CD8-positive, alpha-beta memory T cell (primary cell): ENCODE results near the gene GNAI2. TPM values are rescaled to one million over a fixed set of nuclear protein-coding genes. Genes with fewer than 3 reads are reported as not detected.
"Not testable (repeated sequence)": the region's sequence is repeated elsewhere in the genome, so short reads cannot be mapped to it uniquely, and the experiment has no call there.

Experiments used
- CTCF ChIA-PET: fragments of 350-600 bp; sonication (Branson Sonifier 250); formaldehyde crosslinking; loops from one replicate; lab custom pipeline; 2021; ENCODE audit warnings: antibody characterized with exemption; lab: Charles Lee
- POLR2A ChIA-PET: fragments of 350-600 bp; sonication (Branson Sonifier 250); formaldehyde crosslinking; loops from one replicate; lab custom pipeline; 2021; ENCODE audit warnings: antibody characterized with exemption; lab: Charles Lee
- DNase-seq, 5 donors: peaks; one replicate each; pipeline versions ENCODE4 v3.0.0 to v3.0.0-alpha.2; 2020 to 2022; ENCODE audit warnings: mixed read lengths in 1 of 5
- H3K27ac ChIP-seq: one replicate; pipeline ENCODE4 v1.7.0; 2013; ENCODE audit warnings: low read depth, mild to moderate bottlenecking, low read length, moderate library complexity
- H3K27me3 ChIP-seq: 2 replicates; pipeline ENCODE4 v1.7.0; 2013; ENCODE audit warnings: low read length, mild to moderate bottlenecking; ENCODE audit not compliant: insufficient read depth, poor library complexity, severe bottlenecking
- H3K36me3 ChIP-seq: 2 replicates; pipeline ENCODE4 v1.7.0; 2013; ENCODE audit warnings: mild to moderate bottlenecking, low read length, moderate library complexity; ENCODE audit not compliant: insufficient read depth
- H3K4me1 ChIP-seq: 2 replicates; pipeline ENCODE4 v1.7.0; 2013; ENCODE audit warnings: mild to moderate bottlenecking, low read length, moderate library complexity; ENCODE audit not compliant: insufficient read depth
- H3K4me3 ChIP-seq: 2 replicates; pipeline ENCODE4 v1.7.0; 2013; ENCODE audit warnings: mild to moderate bottlenecking, low read length
- H3K9me3 ChIP-seq: 2 replicates; pipeline ENCODE4 v1.7.0; 2013; ENCODE audit warnings: mild to moderate bottlenecking, low read length
- H3K27ac Mint-ChIP-seq, 8 donors: one replicate each; pipeline ENCODE4 v1.8.0; 2020 to 2021; ENCODE audit warnings: mixed read lengths in 8 of 8, mild to moderate bottlenecking in 6 of 8, inconsistent platforms in 3 of 8, moderate library complexity in 3 of 8
- H3K27me3 Mint-ChIP-seq, 2 donors: one replicate each; pipeline ENCODE4 v1.8.0; 2020 to 2021; ENCODE audit warnings: mixed read lengths in 2 of 2, mild to moderate bottlenecking in 1 of 2, moderate library complexity in 1 of 2
- H3K36me3 Mint-ChIP-seq, 3 donors: one replicate each; pipeline ENCODE4 v1.8.0; 2020 to 2021; ENCODE audit warnings: mixed read lengths in 3 of 3, inconsistent platforms in 1 of 3, mild to moderate bottlenecking in 1 of 3
- H3K4me1 Mint-ChIP-seq, 3 donors: one replicate each; pipeline ENCODE4 v1.8.0; 2020 to 2021; ENCODE audit warnings: mixed read lengths in 3 of 3, inconsistent platforms in 1 of 3, mild to moderate bottlenecking in 1 of 3
- H3K4me3 Mint-ChIP-seq, 7 donors: one replicate each; pipeline ENCODE4 v1.8.0; 2020 to 2021; ENCODE audit warnings: mixed read lengths in 7 of 7, mild to moderate bottlenecking in 6 of 7, moderate library complexity in 4 of 7, inconsistent platforms in 2 of 7
- H3K9me3 Mint-ChIP-seq, 5 donors: one replicate each; pipeline ENCODE4 v1.8.0; 2020 to 2022; ENCODE audit warnings: mixed read lengths in 5 of 5, mild to moderate bottlenecking in 3 of 5, moderate library complexity in 2 of 5, inconsistent platforms in 1 of 5
- polyA plus RNA-seq: library from polyadenylated mRNA; unstranded; fragments of 300-500 nt; fragmentation: Illumina TruSeq; gene quantifications from one replicate; pipeline ENCODE4 v1.2.3, GENCODE V29; 2021
- total RNA-seq, 2 experiments: library from RNA; stranded (reverse); gene quantifications; one replicate each; pipeline ENCODE4 v1.2.3, GENCODE V29; 2021

The GNAI2 gene
- total and polyA plus RNA-seq, 3 experiments from 2014 or later: 259 to 665 (median 265) TPM

DNA sequence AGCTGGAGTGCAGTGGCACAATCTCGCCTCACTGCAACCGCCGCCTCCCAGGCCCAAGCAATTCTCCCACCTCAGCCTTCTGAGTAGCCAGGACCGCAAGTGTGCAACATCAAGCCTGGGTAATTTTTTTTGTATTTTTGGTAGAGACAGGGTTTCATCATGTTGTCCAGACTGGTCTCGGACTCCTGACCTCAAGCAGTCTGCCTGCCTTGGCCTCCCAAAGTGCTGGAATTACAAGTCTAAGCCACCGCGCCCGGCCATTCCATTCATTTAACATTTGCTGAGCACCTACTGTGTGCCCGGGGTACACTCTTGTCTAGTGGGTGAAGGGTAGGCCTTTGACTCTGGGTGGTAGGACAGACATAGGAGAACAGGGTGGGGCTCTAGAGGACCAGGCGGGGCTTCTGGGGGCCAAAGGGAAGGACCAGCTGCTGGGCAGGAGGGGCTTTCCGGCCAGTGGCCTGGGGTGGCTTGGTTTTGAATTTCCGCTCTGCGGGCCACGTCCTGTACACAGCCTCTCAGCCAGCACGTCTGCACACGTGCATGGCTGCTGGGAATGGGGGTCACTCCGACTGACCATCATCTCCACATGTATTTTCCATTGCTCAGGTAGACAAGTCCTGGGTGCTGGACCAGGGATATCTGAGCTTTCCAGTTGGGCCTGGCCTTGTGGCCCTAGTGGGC, 28.5 kb upstream of the GNAI2 start:
- H3K27me3 ChIP-seq: peaks cover 26% of the 10 kb centered on the region
- CTCF ChIA-PET: interaction anchor here (1.1 kb wide), 2 partner anchors 12 to 19 kb away, joined by 4 to 5 read pairs; no protein-coding TSS in a partner anchor
- POLR2A ChIA-PET: interaction anchor here (0.7 kb wide), 1 partner anchor 77 kb away, joined by 3 read pairs; no protein-coding TSS in a partner anchor

GRCh38 chr3:50208677-50209344, 27.2 kb upstream of the GNAI2 start:
- H3K27ac ChIP-seq: no peak overlapping the region
- ChIA-PET CTCF (interaction anchor here (0.7 to 2.9 kb wide), 3 partner anchors 12 to 17 kb away, joined by 3 to 16 read pairs (median 4); no protein-coding TSS in a partner anchor), POLR2A (no interaction called here)
- H3K27me3 Mint-ChIP-seq: peaks cover 13 to 16% of the 10 kb centered on the region in 2 donors
- H3K4me1 ChIP-seq: no peaks in the 10 kb centered on the region
- H3K4me1 Mint-ChIP-seq: peaks cover 0 to 3% (median 2%) of the 10 kb centered on the region in 3 donors
- no peak overlapping the region for H3K27ac Mint-ChIP-seq
- H3K36me3 ChIP-seq: no peaks in the 10 kb centered on the region
- H3K36me3 Mint-ChIP-seq: no peaks in the 10 kb centered on the region
- no peaks in the 10 kb centered on the region for H3K9me3 Mint-ChIP-seq
- H3K4me3 ChIP-seq: no peak overlapping the region
- peak overlapping the region in 1 of 7 donors; percentile 2 for H3K4me3 Mint-ChIP-seq
- DNase-seq: no peak
- peaks cover 12% of the 10 kb centered on the region for H3K27me3 ChIP-seq
- H3K9me3 ChIP-seq: no peaks in the 10 kb centered on the region

More for the DNA sequence above, 28.5 kb upstream of the GNAI2 start:
- peaks cover 23 to 26% of the 10 kb centered on the region in 2 donors for H3K27me3 Mint-ChIP-seq
- Histone ChIP-seq H3K27ac (no peak overlapping the region), H3K4me3 (no peak overlapping the region), H3K4me1 (no peaks in the 10 kb centered on the region), H3K9me3 (no peaks in the 10 kb centered on the region), H3K36me3 (no peaks in the 10 kb centered on the region)
- H3K27ac Mint-ChIP-seq: no peak overlapping the region
- no peak overlapping the region for H3K4me3 Mint-ChIP-seq
- no peak for DNase-seq
- no peaks in the 10 kb centered on the region for H3K36me3 Mint-ChIP-seq
- no peaks in the 10 kb centered on the region for H3K9me3 Mint-ChIP-seq
- peaks cover 0 to 3% (median 2%) of the 10 kb centered on the region in 3 donors for H3K4me1 Mint-ChIP-seq

DNA sequence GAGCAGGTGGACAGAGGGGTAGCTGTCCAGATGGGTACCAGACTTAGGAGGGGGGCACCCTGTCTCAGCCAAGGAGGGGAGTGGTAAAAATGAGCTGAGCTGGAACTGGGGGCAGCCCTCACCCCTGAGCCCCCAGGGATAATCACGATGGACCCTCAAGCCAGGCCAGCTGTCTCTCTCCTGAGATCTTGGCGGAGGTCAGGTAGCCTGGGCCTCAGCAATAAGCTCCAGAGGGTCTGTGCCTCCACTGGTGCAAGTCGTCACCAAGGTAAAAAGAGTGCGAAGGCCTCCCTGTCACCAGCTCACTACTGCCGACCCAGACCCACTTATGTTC, 25.9 kb upstream of the GNAI2 start:
- POLR2A ChIA-PET: no interaction called here

GRCh38 chr3:50210510-50211367, 25.3 kb upstream of the GNAI2 start:
- Histone ChIP-seq H3K27ac (no peak overlapping the region), H3K27me3 (peaks cover 2% of the 10 kb centered on the region), H3K9me3 (no peaks in the 10 kb centered on the region), H3K4me1 (no peaks in the 10 kb centered on the region), H3K4me3 (no peak overlapping the region), H3K36me3 (no peaks in the 10 kb centered on the region)
- Mint-ChIP-seq H3K9me3 (no peaks in the 10 kb centered on the region), H3K36me3 (no peaks in the 10 kb centered on the region), H3K27ac (peak overlapping the region in 1 of 8 donors; percentile 29), H3K4me1 (peaks cover 0 to 1% (median 0%) of the 10 kb centered on the region in 3 donors), H3K4me3 (no peak overlapping the region), H3K27me3 (peaks cover 5 to 8% of the 10 kb centered on the region in 2 donors)
- POLR2A ChIA-PET: no interaction called here
- no peak for DNase-seq
- CTCF ChIA-PET: interaction anchor here (1.1 to 2.9 kb wide), 4 partner anchors 9 to 17 kb away, joined by 3 to 16 read pairs (median 8); no protein-coding TSS in a partner anchor

More for the DNA sequence above, 25.9 kb upstream of the GNAI2 start:
- Mint-ChIP-seq H3K4me3 (no peak overlapping the region), H3K4me1 (peaks cover 0 to 3% (median 0%) of the 10 kb centered on the region in 3 donors), H3K36me3 (no peaks in the 10 kb centered on the region), H3K27ac (no peak overlapping the region), H3K27me3 (peaks cover 5 to 8% of the 10 kb centered on the region in 2 donors), H3K9me3 (no peaks in the 10 kb centered on the region)
- Histone ChIP-seq H3K4me1 (no peaks in the 10 kb centered on the region), H3K4me3 (no peak overlapping the region), H3K9me3 (no peaks in the 10 kb centered on the region), H3K27ac (no peak overlapping the region), H3K27me3 (peaks cover 2% of the 10 kb centered on the region), H3K36me3 (no peaks in the 10 kb centered on the region)
- no peak for DNase-seq
- CTCF ChIA-PET: interaction anchor here (1.2 to 2.9 kb wide), 3 partner anchors 8 to 16 kb away, joined by 3 to 16 read pairs (median 12); no protein-coding TSS in a partner anchor

DNA sequence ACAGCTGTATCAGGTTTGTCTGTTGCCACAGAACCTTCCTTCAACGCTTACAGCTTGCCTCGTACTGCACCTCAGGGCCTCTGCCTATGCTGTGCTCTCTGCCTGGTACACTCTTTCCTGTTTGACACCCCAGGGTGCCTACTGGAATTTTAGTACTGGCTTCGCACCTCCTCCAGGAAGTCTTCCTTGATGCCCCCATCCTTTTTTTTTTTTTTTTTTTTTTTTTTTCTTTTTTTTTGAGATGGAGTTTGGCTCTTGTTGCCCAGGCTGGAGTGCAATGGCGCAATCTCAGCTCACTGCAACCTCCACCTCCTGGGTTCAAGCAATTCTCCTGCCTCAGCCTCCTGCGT, 24.7 kb upstream of the GNAI2 start:
- H3K4me3 Mint-ChIP-seq, POLR2A ChIA-PET: not testable (repeated sequence)
- CTCF ChIA-PET: interaction anchor here (0.9 to 6.8 kb wide), 5 partner anchors 12 to 49 kb away, joined by 3 to 37 read pairs (median 12); no protein-coding TSS in a partner anchor

GRCh38 chr3:50211930-50212329, 24.1 kb upstream of the GNAI2 start:
- CTCF ChIA-PET: interaction anchor here (0.7 to 6.8 kb wide), 4 partner anchors 14 to 48 kb away, joined by 3 to 37 read pairs (median 8); no protein-coding TSS in a partner anchor
- no peaks in the 10 kb centered on the region for H3K36me3 Mint-ChIP-seq
- H3K4me1 Mint-ChIP-seq: no peaks in the 10 kb centered on the region
- DNase-seq: no peak
- H3K27me3 Mint-ChIP-seq: peaks cover under 1 to 5% of the 10 kb centered on the region in 2 donors
- no peak overlapping the region for H3K4me3 Mint-ChIP-seq
- Histone ChIP-seq H3K27ac (no peak overlapping the region), H3K4me1 (no peaks in the 10 kb centered on the region), H3K27me3 (no peaks in the 10 kb centered on the region), H3K36me3 (no peaks in the 10 kb centered on the region), H3K9me3 (no peaks in the 10 kb centered on the region), H3K4me3 (no peak overlapping the region)
- POLR2A ChIA-PET: interaction anchor here (0.5 kb wide), 1 partner anchor 361 kb away, joined by 4 read pairs; no protein-coding TSS in a partner anchor
- no peak overlapping the region for H3K27ac Mint-ChIP-seq
- H3K9me3 Mint-ChIP-seq: no peaks in the 10 kb centered on the region

More for the DNA sequence above, 24.7 kb upstream of the GNAI2 start:
- not testable (repeated sequence) for H3K27me3 ChIP-seq, H3K36me3 Mint-ChIP-seq, H3K27ac ChIP-seq, H3K27me3 Mint-ChIP-seq, H3K4me1 ChIP-seq, H3K4me3 ChIP-seq, H3K27ac Mint-ChIP-seq, H3K36me3 ChIP-seq, DNase-seq, H3K9me3 ChIP-seq, H3K9me3 Mint-ChIP-seq, H3K4me1 Mint-ChIP-seq

GRCh38 chr3:50212502-50212901, 23.5 kb upstream of the GNAI2 start:
- Histone ChIP-seq H3K27ac (no peak overlapping the region), H3K4me1 (no peaks in the 10 kb centered on the region), H3K36me3 (no peaks in the 10 kb centered on the region), H3K27me3 (no peaks in the 10 kb centered on the region), H3K4me3 (no peak overlapping the region), H3K9me3 (no peaks in the 10 kb centered on the region)
- Mint-ChIP-seq H3K27ac (no peak overlapping the region), H3K36me3 (no peaks in the 10 kb centered on the region), H3K4me1 (no peaks in the 10 kb centered on the region), H3K4me3 (no peak overlapping the region), H3K9me3 (no peaks in the 10 kb centered on the region), H3K27me3 (peaks cover 0 to 5% of the 10 kb centered on the region in 2 donors)
- DNase-seq: no peak
- ChIA-PET CTCF (interaction anchor here (0.9 to 6.8 kb wide), 2 partner anchors 18 to 48 kb away, joined by 3 to 37 read pairs; no protein-coding TSS in a partner anchor), POLR2A (no interaction called here)
